HCT116 (cell line): ENCODE measurements around the gene AFAP1L2. TPM values are rescaled to one million over a fixed set of nuclear protein-coding genes. Genes with fewer than 3 reads are reported as not detected.

Source experiments
- ATAC-seq: fragments of 200-7000 bp; cut with Tn5 transposase; 2 replicates; pipeline ENCODE4 v1.9.1; 2020; ENCODE audit warnings: mild to moderate bottlenecking, moderate library complexity
- BruUV-seq: library from RNA; stranded (reverse); fragments of 400-500 nt; replicated peaks from 2 replicates; lab custom pipeline; 2021; lab: Mats Ljungman, UMichigan
- CTCF ChIA-PET: fragments of 300-600 bp; sonication (Branson Sonifier 250); formaldehyde crosslinking; loops from one replicate; lab custom pipeline; 2021; ENCODE audit warnings: antibody characterized with exemption; lab: Charles Lee
- POLR2A ChIA-PET: fragments of 300-600, 350-600 bp; sonication (Branson Sonifier 250); formaldehyde crosslinking; loops from one replicate; lab custom pipeline; 2021; ENCODE audit warnings: antibody characterized with exemption; lab: Charles Lee
- RAD21 ChIA-PET, 2 experiments: fragments of 300-600 bp; sonication (Branson Sonifier 250); formaldehyde crosslinking; loops; one replicate each; lab custom pipeline; 2023; ENCODE audit warnings: low total read pairs in 2 of 2; ENCODE audit not compliant: uncharacterized antibody in 2 of 2, unreplicated experiment in 2 of 2, low non-redundant PET in 1 of 2; lab: Charles Lee
- DNase-seq: peaks from one replicate; pipeline ENCODE4 v3.0.0-alpha.2; 2010; ENCODE audit warnings: low read depth, low spot score
- H2AFZ ChIP-seq: fragments of 200-600 bp; shearing (Covaris generic), sonication (generic); 2 replicates; pipeline ENCODE4 v1.6.1; 2017; ENCODE audit warnings: low read depth, mixed run types, mixed read lengths, antibody characterized with exemption, low read length; ENCODE audit not compliant: poor library complexity, severe bottlenecking
- H3K27ac ChIP-seq: 2 replicates; pipeline ENCODE4 v1.5.1; 2012; ENCODE audit warnings: low read depth, low read length
- H3K27me3 ChIP-seq: fragments of 200-600 bp; sonication (generic); 2 replicates; pipeline ENCODE4 v1.6.1; 2016; ENCODE audit warnings: mixed run types, low read length, mixed read lengths; ENCODE audit not compliant: insufficient read depth
- H3K36me3 ChIP-seq, 2 experiments: fragments of 200-500 bp in 1 of 2; fragments of 200-600 bp in 1 of 2; sonication (Bioruptor generic) in 1 of 2; sonication (generic) in 1 of 2; 2 replicates each; pipeline versions ENCODE4 v1.5.1 to v1.6.1; 2014 to 2016; ENCODE audit warnings: low read length in 2 of 2, inconsistent platforms in 1 of 2, mixed read lengths in 1 of 2, mixed run types in 1 of 2; ENCODE audit not compliant: insufficient read depth in 2 of 2, control insufficient read depth in 1 of 2
- H3K4me1 ChIP-seq, 2 experiments: fragments of 200-600 bp in 1 of 2; sonication (generic) in 1 of 2; 2 replicates each; pipeline versions ENCODE4 v1.5.1 to v1.6.1; 2012 to 2017; ENCODE audit warnings: low read length in 2 of 2, inconsistent platforms in 1 of 2, mild to moderate bottlenecking in 1 of 2, mixed read lengths in 1 of 2, mixed run types in 1 of 2, moderate library complexity in 1 of 2; ENCODE audit not compliant: insufficient read depth in 2 of 2, control insufficient read depth in 1 of 2
- H3K4me2 ChIP-seq: fragments of 200-600 bp; sonication (generic); 2 replicates; pipeline ENCODE4 v1.6.1; 2017; ENCODE audit warnings: mixed run types, low read length, mixed read lengths
- H3K4me3 ChIP-seq, 2 experiments: fragments of 200-600 bp in 1 of 2; sonication (generic) in 1 of 2; replicated peaks in 1 of 2; 2 replicates each; pipeline ENCODE4 v1.5.1; 2011 to 2016; ENCODE audit warnings: low read length in 2 of 2, control low read depth in 1 of 2, low read depth in 1 of 2, mild to moderate bottlenecking in 1 of 2, mixed read lengths in 1 of 2, mixed run types in 1 of 2
- H3K79me2 ChIP-seq: fragments of 200-600 bp; sonication (generic); 2 replicates; pipeline ENCODE4 v1.6.1; 2017; ENCODE audit warnings: mild to moderate bottlenecking, mixed run types, low read length, moderate library complexity, mixed read lengths; ENCODE audit not compliant: insufficient read depth
- H3K9ac ChIP-seq: fragments of 200-600 bp; sonication (generic); 2 replicates; pipeline ENCODE4 v1.6.1; 2016; ENCODE audit warnings: low read length, mixed read lengths
- H3K9me2 ChIP-seq: fragments of 200-600 bp; sonication (generic), shearing (Covaris generic); 2 replicates; pipeline ENCODE4 v1.6.1; 2017; ENCODE audit warnings: mixed run types, mild to moderate bottlenecking, moderate library complexity; ENCODE audit not compliant: insufficient read depth
- H3K9me3 ChIP-seq, 2 experiments: fragments of 200-500 bp in 1 of 2; fragments of 200-600 bp in 1 of 2; sonication (Bioruptor generic) in 1 of 2; sonication (generic) in 1 of 2; 2 replicates each; pipeline ENCODE4 v1.6.1; 2014 to 2017; ENCODE audit warnings: low read length in 2 of 2, mixed read lengths in 2 of 2, inconsistent platforms in 1 of 2, low read depth in 1 of 2, mild to moderate bottlenecking in 1 of 2, mixed run types in 1 of 2, moderate library complexity in 1 of 2; ENCODE audit not compliant: control insufficient read depth in 1 of 2, insufficient read depth in 1 of 2
- H4K20me1 ChIP-seq: fragments of 200-600 bp; sonication (generic), shearing (Covaris generic); 2 replicates; pipeline ENCODE4 v1.6.1; 2017; ENCODE audit warnings: mixed run types, mild to moderate bottlenecking, moderate library complexity; ENCODE audit not compliant: insufficient read depth
- ATF3 ChIP-seq: IDR thresholded peaks from 2 replicates; pipeline ENCODE4 v1.6.1; 2012
- EGR1 ChIP-seq: IDR thresholded peaks from 2 replicates; pipeline ENCODE4 v1.6.1; 2012; ENCODE audit warnings: low read depth
- EZH2 ChIP-seq: fragments of 200-600 bp; sonication (generic); IDR thresholded peaks from 2 replicates; pipeline ENCODE4 v1.6.1; 2017; ENCODE audit warnings: antibody characterized with exemption, mixed run types
- EZH2phosphoT487 ChIP-seq: fragments of 200-600 bp; IDR thresholded peaks from 2 replicates; pipeline ENCODE4 v1.6.1; 2018; ENCODE audit warnings: antibody characterized with exemption, borderline replicate concordance
- JUND ChIP-seq: IDR thresholded peaks from 2 replicates; pipeline ENCODE4 v1.6.1; 2012
- POLR2A ChIP-seq: IDR thresholded peaks from 2 replicates; pipeline ENCODE4 v1.7.0; 2011; ENCODE audit warnings: borderline replicate concordance; ENCODE audit not compliant: insufficient read depth, insufficient read length; ENCODE audit errors: extremely low read depth
- SP1 ChIP-seq: IDR thresholded peaks from 2 replicates; pipeline ENCODE4 v1.6.1; 2012; ENCODE audit warnings: low read depth
- SRF ChIP-seq: IDR thresholded peaks from 2 replicates; pipeline ENCODE4 v1.6.1; 2012; ENCODE audit warnings: low read depth
- YY1 ChIP-seq: IDR thresholded peaks from 2 replicates; pipeline ENCODE4 v1.6.1; 2011; ENCODE audit warnings: low read length, low read depth, moderate library complexity, mild to moderate bottlenecking; ENCODE audit not compliant: insufficient replicate concordance; ENCODE audit errors: extremely low read depth
- ZFX ChIP-seq: fragments of 450-650 bp; IDR thresholded peaks from 2 replicates; pipeline ENCODE4 v1.6.1; 2017
- ZNF274 ChIP-seq: fragments of 200-500 bp; sonication (Bioruptor generic); IDR thresholded peaks from 2 replicates; pipeline ENCODE4 v1.6.1; 2014; ENCODE audit warnings: mild to moderate bottlenecking, low read depth, low read length, inconsistent platforms
- intact Hi-C: fragments of 100-400 bp; cut with micrococcal nuclease; formaldehyde crosslinking; loops from 2 replicates; pipeline ENCODE4 v1.10.0; 2022
- total RNA-seq: library from RNA; stranded (reverse); gene quantifications from one replicate; pipeline ENCODE4 v1.2.1, GENCODE V29; 2021; ENCODE audit not compliant: unreplicated experiment

AFAP1L2 gene
- total RNA-seq, 1 experiment from 2014 or later, result 0.93 TPM

- no TSS peak for BruUV-seq
- no peak overlapping the region for H3K4me2 ChIP-seq
- no peak overlapping the region for H3K27ac ChIP-seq
- no peaks in the 10 kb centered on the region for H3K36me3 ChIP-seq
- H3K79me2 ChIP-seq, result no peaks in the 10 kb centered on the region
- ChIA-PET CTCF (no interaction called here), RAD21 (no interaction called here), POLR2A (no interaction called here)
- H3K27me3 ChIP-seq, result 0 out of 2 replicates have a peak, but pooled peaks cover 4% of the 10 kb centered on the region
- intact Hi-C loops, result no loop called here
- no peaks in the 10 kb centered on the region for H3K9me3 ChIP-seq
- no peak overlapping the region for H3K9ac ChIP-seq
- H2AFZ ChIP-seq, result no peak overlapping the region
- no peaks in the 10 kb centered on the region for H3K9me2 ChIP-seq
- DNase-seq, result no peak
- H3K4me1 ChIP-seq, result peaks cover 0 to 6% of the 10 kb centered on the region in 2 experiments; a peak in 1 of 4 replicates
- no peaks in the 10 kb centered on the region for H4K20me1 ChIP-seq
- H3K4me3 ChIP-seq, result no peak overlapping the region
- no peak for ATAC-seq
- TF ChIP-seq ZNF274, result no peak
- TF ChIP-seq EZH2, result no peak
- TF ChIP-seq ATF3, result no peak
- no peak for TF ChIP-seq JUND
- no peak for TF ChIP-seq YY1
- no peak for TF ChIP-seq SRF
Measured at GRCh38 chr10:114250236-114250635, 154.1 kb downstream of the AFAP1L2 start.

GRCh38 chr10:114246679-114247305 is 157.5 kb downstream of the AFAP1L2 start:
- H3K4me2 ChIP-seq, result no peak overlapping the region; the same call in 1 of the 2 replicates
- peaks cover 38% of the 10 kb centered on the region for H3K27me3 ChIP-seq
- POLR2A ChIA-PET, result no interaction called here
- no peaks in the 10 kb centered on the region for H3K36me3 ChIP-seq
- no peaks in the 10 kb centered on the region for H3K9me2 ChIP-seq
- no peak for ATAC-seq
- no peaks in the 10 kb centered on the region for H3K9me3 ChIP-seq
- intact Hi-C loops, result no loop called here
- RAD21 ChIA-PET, result no interaction called here
- no peaks in the 10 kb centered on the region for H4K20me1 ChIP-seq
- no peak for TF ChIP-seq EGR1
- TF ChIP-seq POLR2A, result no peak
- TF ChIP-seq ZFX, result no peak
- TF ChIP-seq EZH2phosphoT487, result no peak
- no peak for TF ChIP-seq YY1
- TF ChIP-seq SP1, result no peak
- no peak overlapping the region for H2AFZ ChIP-seq
- H3K27ac ChIP-seq, result no peak overlapping the region
- CTCF ChIA-PET, result no interaction called here
- H3K4me3 ChIP-seq, result no peak overlapping the region
- no peaks in the 10 kb centered on the region for H3K79me2 ChIP-seq
- BruUV-seq, result no TSS peak
- H3K4me1 ChIP-seq, result peaks cover 0 to 6% of the 10 kb centered on the region in 2 experiments; a peak in 1 of 4 replicates
- no peak overlapping the region for H3K9ac ChIP-seq
- DNase-seq, result no peak
